NCI-H2196 (cell line): Measurements from ENCODE around the gene SEC24B.

Experiments
- DNase-seq: peaks from one replicate; lab custom pipeline; 2025; ENCODE audit not compliant: unreplicated experiment; lab: John Stamatoyannopoulos, UW

Gene SEC24B

GRCh38 chr4:109433205-109434006, at the start of gene SEC24B:
Gene SEC24B (plus strand): TSS chr4:109433815. CDS start chr4:109433870, 55 bp downstream.
- DNase-seq = peak; percentile 69

- DNase-seq = no peak
Observed at GRCh38 chr4:109383823-109384222, 49.8 kb upstream of the SEC24B start.

- no peak for DNase-seq
Observed at GRCh38 chr4:109385260-109385659, 48.4 kb upstream of the SEC24B start.

GRCh38 chr4:109389369-109390114, 44.1 kb upstream of the SEC24B start:
- no peak for DNase-seq

GRCh38 chr4:109390115-109390768, 43.4 kb upstream of the SEC24B start:
- DNase-seq = no peak

GRCh38 chr4:109395694-109396093, 37.9 kb upstream of the SEC24B start:
- DNase-seq = no peak

- DNase-seq = no peak
Observed at GRCh38 chr4:109398928-109399327, 34.7 kb upstream of the SEC24B start.

- peak; percentile 8 for DNase-seq
Observed at GRCh38 chr4:109406337-109406931, 27.2 kb upstream of the SEC24B start.

GRCh38 chr4:109407027-109407737, 26.4 kb upstream of the SEC24B start:
- DNase-seq = no peak

- no peak for DNase-seq
Observed at GRCh38 chr4:109408711-109409110, 24.9 kb upstream of the SEC24B start.

- no peak for DNase-seq
Observed at GRCh38 chr4:109410226-109410625, 23.4 kb upstream of the SEC24B start.

GRCh38 chr4:109410776-109411175, 22.8 kb upstream of the SEC24B start:
- DNase-seq = no peak

- no peak for DNase-seq
Observed at GRCh38 chr4:109411964-109412363, 21.7 kb upstream of the SEC24B start.

GRCh38 chr4:109412776-109413175, 20.8 kb upstream of the SEC24B start:
- DNase-seq = no peak

- no peak for DNase-seq
Observed at GRCh38 chr4:109414938-109415337, 18.7 kb upstream of the SEC24B start.

GRCh38 chr4:109418588-109418987, 15.0 kb upstream of the SEC24B start:
- no peak for DNase-seq

- no peak for DNase-seq
Observed at GRCh38 chr4:109419679-109420078, 13.9 kb upstream of the SEC24B start.

- no peak for DNase-seq
Observed at GRCh38 chr4:109424093-109424841, 9.3 kb upstream of the SEC24B start.

GRCh38 chr4:109425405-109425804, 8.2 kb upstream of the SEC24B start:
- no peak for DNase-seq

GRCh38 chr4:109429545-109429944, 4.1 kb upstream of the SEC24B start:
- DNase-seq = no peak
